Progenitor cell of endocrine pancreas (in vitro differentiated cells): Measurements from ENCODE around the gene LMX1B. TPM values are rescaled to one million over a fixed set of nuclear protein-coding genes. Genes with fewer than 3 reads are reported as not detected.

Source experiments
- DNase-seq: peaks from one replicate; pipeline ENCODE4 v3.0.0; 2021; ENCODE audit warnings: low spot score; ENCODE audit not compliant: unreplicated experiment
- H3K27ac Mint-ChIP-seq: 2 replicates; pipeline ENCODE4 v1.8.0; 2021; ENCODE audit warnings: mild to moderate bottlenecking, moderate library complexity, mixed read lengths
- H3K27me3 Mint-ChIP-seq: 2 replicates; pipeline ENCODE4 v1.8.0; 2021; ENCODE audit warnings: mixed read lengths
- H3K36me3 Mint-ChIP-seq: 2 replicates; pipeline ENCODE4 v1.8.0; 2022; ENCODE audit warnings: mixed read lengths; ENCODE audit not compliant: insufficient read depth
- H3K4me1 Mint-ChIP-seq: 2 replicates; pipeline ENCODE4 v1.8.0; 2021; ENCODE audit warnings: low read depth, mixed read lengths
- H3K4me3 Mint-ChIP-seq: 2 replicates; pipeline ENCODE4 v1.8.0; 2021; ENCODE audit warnings: low read depth, mild to moderate bottlenecking, moderate library complexity, mixed read lengths
- H3K9me3 Mint-ChIP-seq: 2 replicates; pipeline ENCODE4 v1.8.0; 2021; ENCODE audit warnings: low read depth, mixed read lengths
- CTCF ChIP-seq: fragments of 200-600 bp; sonication (generic); IDR thresholded peaks from one replicate; pipeline ENCODE4 v1.5.0; 2021; ENCODE audit warnings: antibody characterized with exemption, mild to moderate bottlenecking; ENCODE audit not compliant: unreplicated experiment
- total RNA-seq: library from RNA; stranded (reverse); gene quantifications from 2 replicates; pipeline ENCODE4 v1.2.1, GENCODE V29; 2021

The LMX1B gene
- total RNA-seq, 1 donor from 2014 or later, result 9.1 TPM

GRCh38 chr9:126703002-126703865 lies 89.5 kb downstream of the LMX1B start:
- H3K27me3 Mint-ChIP-seq, result peaks cover 88% of the 10 kb centered on the region
- H3K9me3 Mint-ChIP-seq, result no peaks in the 10 kb centered on the region
- H3K27ac Mint-ChIP-seq, result no peak overlapping the region
- no peak for TF ChIP-seq CTCF
- H3K4me1 Mint-ChIP-seq, result peaks cover 3% of the 10 kb centered on the region
- no peak overlapping the region for H3K4me3 Mint-ChIP-seq
- peak; percentile 3 for DNase-seq
- no peaks in the 10 kb centered on the region for H3K36me3 Mint-ChIP-seq

- Mint-ChIP-seq H3K27ac (no peak overlapping the region), H3K27me3 (peaks cover 89% of the 10 kb centered on the region), H3K9me3 (no peaks in the 10 kb centered on the region), H3K4me1 (peaks cover 3% of the 10 kb centered on the region), H3K36me3 (no peaks in the 10 kb centered on the region), H3K4me3 (no peak overlapping the region)
- no peak for TF ChIP-seq CTCF
- no peak for DNase-seq
These were observed 90.1 kb downstream of the LMX1B start for GRCh38 chr9:126703866-126704156.

- Mint-ChIP-seq H3K4me1 (peaks cover 3% of the 10 kb centered on the region), H3K4me3 (no peak overlapping the region)
These were observed 90.6 kb downstream of the LMX1B start for GRCh38 chr9:126704157-126704891.

GRCh38 chr9:126704892-126705766 lies 91.4 kb downstream of the LMX1B start:
- H3K36me3 Mint-ChIP-seq, result no peaks in the 10 kb centered on the region
- DNase-seq, result peak; percentile 86
- peaks cover 3% of the 10 kb centered on the region for H3K4me1 Mint-ChIP-seq
- H3K27ac Mint-ChIP-seq, result peak overlapping the region; percentile 88
- no peak overlapping the region for H3K4me3 Mint-ChIP-seq
- H3K27me3 Mint-ChIP-seq, result peaks cover 86% of the 10 kb centered on the region
- TF ChIP-seq CTCF, result peak; percentile 90
- no peaks in the 10 kb centered on the region for H3K9me3 Mint-ChIP-seq

More at GRCh38 chr9:126704157-126704891, 90.6 kb downstream of the LMX1B start:
- peaks cover 91% of the 10 kb centered on the region for H3K27me3 Mint-ChIP-seq
- no peaks in the 10 kb centered on the region for H3K9me3 Mint-ChIP-seq
- H3K36me3 Mint-ChIP-seq, result no peaks in the 10 kb centered on the region
- H3K27ac Mint-ChIP-seq, result peak overlapping the region; percentile 88
- no peak for TF ChIP-seq CTCF
- DNase-seq, result no peak
